HepG2 (cell line): ENCODE results near the gene RORC. TPM values are rescaled to one million over a fixed set of nuclear protein-coding genes. Genes with fewer than 3 reads are reported as not detected.

Experiments
- ARHGAP35 ChIP-seq: sonication (generic); formaldehyde crosslinking; IDR thresholded peaks from 2 replicates; pipeline ENCODE4 v1.9.0; 2022; ENCODE audit warnings: mild to moderate bottlenecking, inconsistent platforms, moderate library complexity, missing genetic modification reagents, borderline replicate concordance
- ATF3 ChIP-seq: sonication (generic); formaldehyde crosslinking; IDR thresholded peaks from 2 replicates; pipeline ENCODE4 v1.4.0; 2020; ENCODE audit warnings: missing genetic modification reagents
- DNMT1 ChIP-seq: sonication (generic); formaldehyde crosslinking; IDR thresholded peaks from 2 replicates; pipeline ENCODE4 v1.5.1; 2020; ENCODE audit warnings: mild to moderate bottlenecking, missing genetic modification reagents
- E2F1 ChIP-seq: sonication (generic); formaldehyde crosslinking; IDR thresholded peaks from 2 replicates; pipeline ENCODE4 v1.5.0; 2020; ENCODE audit warnings: missing genetic modification reagents
- FOSL2 ChIP-seq: sonication (generic); formaldehyde crosslinking; IDR thresholded peaks from 2 replicates; pipeline ENCODE4 v1.4.0; 2020; ENCODE audit warnings: missing genetic modification reagents
- FOXP1 ChIP-seq, 2 experiments: fragments of 450-650 bp in 1 of 2; IDR thresholded peaks; 2 replicates each; pipeline ENCODE4 v1.6.1; 2017 to 2018; ENCODE audit warnings: antibody characterized with exemption in 1 of 2
- GABPB1 ChIP-seq: IDR thresholded peaks from 2 replicates; pipeline ENCODE4 v1.6.1; 2016; ENCODE audit warnings: mild to moderate bottlenecking, missing genetic modification reagents, moderate library complexity, missing compliant biosample characterization
- GATAD1 ChIP-seq: IDR thresholded peaks from 2 replicates; pipeline ENCODE4 v1.6.1; 2016; ENCODE audit warnings: missing genetic modification reagents, missing compliant biosample characterization
- HNF4A ChIP-seq: sonication (generic); formaldehyde crosslinking; IDR thresholded peaks from 2 replicates; pipeline ENCODE4 v1.4.0; 2020; ENCODE audit warnings: missing genetic modification reagents
- KDM4B ChIP-seq: sonication (generic); formaldehyde crosslinking; IDR thresholded peaks from 2 replicates; pipeline ENCODE4 v1.4.0; 2020; ENCODE audit warnings: missing genetic modification reagents
- KLF15 ChIP-seq: sonication (generic); formaldehyde crosslinking; IDR thresholded peaks from 2 replicates; pipeline ENCODE4 v1.8.1; 2023; ENCODE audit warnings: borderline replicate concordance, mild to moderate bottlenecking, inconsistent platforms, missing genetic modification reagents, mixed read lengths
- POLR2AphosphoS5 ChIP-seq: IDR thresholded peaks from 2 replicates; pipeline ENCODE4 v1.6.1; 2012; ENCODE audit warnings: low read depth, low read length
- SATB2 ChIP-seq: sonication (generic); formaldehyde crosslinking; IDR thresholded peaks from 2 replicates; pipeline ENCODE4 v1.5.0; 2020; ENCODE audit warnings: missing genetic modification reagents
- SMARCC2 ChIP-seq: fragments of 450-650 bp; IDR thresholded peaks from 2 replicates; pipeline ENCODE4 v1.6.1; 2017; ENCODE audit warnings: antibody characterized with exemption, mild to moderate bottlenecking
- SNAPC2 ChIP-seq: sonication (generic); formaldehyde crosslinking; IDR thresholded peaks from 2 replicates; pipeline ENCODE4 v1.8.1; 2022; ENCODE audit warnings: mild to moderate bottlenecking, missing genetic modification reagents
- SP5 ChIP-seq: IDR thresholded peaks from 2 replicates; pipeline ENCODE4 v1.6.1; 2016; ENCODE audit warnings: low read depth, borderline replicate concordance
- TEF ChIP-seq: sonication (generic); formaldehyde crosslinking; IDR thresholded peaks from 2 replicates; pipeline ENCODE4 v1.5.0; 2020; ENCODE audit warnings: missing genetic modification reagents
- THAP8 ChIP-seq: sonication (generic); formaldehyde crosslinking; IDR thresholded peaks from 2 replicates; pipeline ENCODE4 v1.5.1; 2020; ENCODE audit warnings: missing genetic modification reagents, mild to moderate bottlenecking, borderline replicate concordance
- TP53 ChIP-seq: sonication (generic); formaldehyde crosslinking; conservative IDR thresholded peaks from 2 replicates; pipeline ENCODE4 v1.4.0; 2020; ENCODE audit warnings: missing genetic modification reagents
- UBTF ChIP-seq: sonication (generic); formaldehyde crosslinking; IDR thresholded peaks from 2 replicates; pipeline ENCODE4 v1.4.0; 2020; ENCODE audit warnings: mild to moderate bottlenecking, missing genetic modification reagents
- ZFAT ChIP-seq: sonication (generic); formaldehyde crosslinking; conservative IDR thresholded peaks from 2 replicates; pipeline ENCODE4 v1.8.1; 2023; ENCODE audit warnings: missing genetic modification reagents, inconsistent platforms
- ZKSCAN1 ChIP-seq: fragments of 150-350 bp; IDR thresholded peaks from 2 replicates; pipeline ENCODE4 v1.6.1; 2014; ENCODE audit warnings: low read length
- ZNF367 ChIP-seq: sonication (generic); formaldehyde crosslinking; IDR thresholded peaks from 2 replicates; pipeline ENCODE4 v1.4.0; 2020; ENCODE audit warnings: missing genetic modification reagents, borderline replicate concordance
- ZNF501 ChIP-seq: sonication (generic); formaldehyde crosslinking; IDR thresholded peaks from 2 replicates; pipeline ENCODE4 v1.5.1; 2020; ENCODE audit warnings: mild to moderate bottlenecking, moderate library complexity, missing genetic modification reagents
- ZNF543 ChIP-seq: sonication (generic); formaldehyde crosslinking; IDR thresholded peaks from 2 replicates; pipeline ENCODE4 v1.4.0; 2020; ENCODE audit warnings: mild to moderate bottlenecking, missing genetic modification reagents
- ZNF709 ChIP-seq: sonication (generic); formaldehyde crosslinking; IDR thresholded peaks from 2 replicates; pipeline ENCODE4 v1.5.0; 2020; ENCODE audit warnings: mild to moderate bottlenecking, missing genetic modification reagents
- ZNF777 ChIP-seq: sonication (generic); formaldehyde crosslinking; IDR thresholded peaks from 2 replicates; pipeline ENCODE4 v1.4.0; 2020; ENCODE audit warnings: missing genetic modification reagents
- ZSCAN20 ChIP-seq: sonication (generic); formaldehyde crosslinking; IDR thresholded peaks from 2 replicates; pipeline ENCODE4 v1.4.0; 2020; ENCODE audit warnings: missing genetic modification reagents, mild to moderate bottlenecking, borderline replicate concordance
- polyA plus RNA-seq, 8 experiments: library from polyadenylated mRNA; depleted of rRNA in 3 of 8; stranded (reverse) in 7 of 8; unstranded in 1 of 8; fragments of >200 nt; fragmentation: Illumina TruSeq in 4 of 8; extraction: Trizol in 4 of 8; gene quantifications; 2 replicates each; pipeline versions ENCODE4 v1.2.1 to v1.2.3, GENCODE V29; 2011 to 2016; ENCODE audit warnings: low read depth in 4 of 8, missing spikeins in 1 of 8, mixed read lengths in 1 of 8; ENCODE audit not compliant: insufficient read depth in 1 of 8
- total RNA-seq, 5 experiments: library from RNA; depleted of rRNA; stranded (reverse); fragments of >200 nt; fragmentation: Illumina TruSeq; extraction: Trizol; gene quantifications; 2 replicates each; pipeline ENCODE4 v1.2.3, GENCODE V29; 2016; ENCODE audit warnings: low read depth in 1 of 5

RORC gene
- total and polyA plus RNA-seq, 2 of the 13 experiments (the other 11 are each of a cell fraction or from before 2014, with no cell fraction given): 2.5 to 6.5 TPM

- TF ChIP-seq THAP8 (CRISPR knock-in tag) (no peak), GABPB1 (CRISPR knock-in tag) (no peak), SNAPC2 (CRISPR knock-in tag) (0 out of 2 replicates have a peak, but pooled peaks have one; percentile 11), ZNF709 (no peak), TP53 (CRISPR knock-in tag) (no peak), FOSL2 (CRISPR knock-in tag) (0 out of 2 replicates have a peak, but pooled peaks have one; percentile 5), KDM4B (0 out of 2 replicates have a peak, but pooled peaks have one; percentile 36), SMARCC2 (no peak), POLR2AphosphoS5 (no peak), E2F1 (CRISPR knock-in tag) (no peak), ZSCAN20 (no peak), KLF15 (CRISPR knock-in tag) (no peak), ATF3 (no peak), SATB2 (no peak), ZKSCAN1 (no peak), UBTF (CRISPR knock-in tag) (no peak), ZNF777 (CRISPR knock-in tag) (no peak), SP5 (CRISPR knock-in tag) (no peak), ARHGAP35 (CRISPR knock-in tag) (no peak), HNF4A (CRISPR knock-in tag) (peak; percentile 36), TEF (CRISPR knock-in tag) (no peak), ZFAT (CRISPR knock-in tag) (no peak), GATAD1 (CRISPR knock-in tag) (no peak), ZNF367 (CRISPR knock-in tag) (no peak), DNMT1 (no peak), ZNF543 (CRISPR knock-in tag) (no peak), FOXP1 (IDR thresholded peaks at IDR 0.05) (no peak), FOXP1 (CRISPR knock-in tag; IDR thresholded peaks at IDR 0.05) (no peak), ZNF501 (CRISPR knock-in tag) (no peak)
Observed at GRCh38 chr1:151831605-151832004, at the start of gene RORC (continued).
